HFF-Myc (cell line): Measurements from ENCODE around the gene MAPK8IP3.

ENCODE experiments used
- DNase-seq: peaks from one replicate; pipeline ENCODE4 v3.0.0-alpha.2; 2011; ENCODE audit warnings: low read depth; ENCODE audit errors: extremely low read depth
- H3K4me3 ChIP-seq: replicated peaks from 2 replicates; pipeline ENCODE4 v1.5.1; 2011; ENCODE audit warnings: low read depth, mild to moderate bottlenecking, control low read depth, low read length
- TF ChIP-seq, protein P1 (sequence below): IDR thresholded peaks from 2 replicates; pipeline ENCODE4 v1.5.1; 2012; ENCODE audit warnings: mild to moderate bottlenecking, low read depth, low read length, control low read depth; ENCODE audit errors: missing control alignments

MAPK8IP3 gene

DNA sequence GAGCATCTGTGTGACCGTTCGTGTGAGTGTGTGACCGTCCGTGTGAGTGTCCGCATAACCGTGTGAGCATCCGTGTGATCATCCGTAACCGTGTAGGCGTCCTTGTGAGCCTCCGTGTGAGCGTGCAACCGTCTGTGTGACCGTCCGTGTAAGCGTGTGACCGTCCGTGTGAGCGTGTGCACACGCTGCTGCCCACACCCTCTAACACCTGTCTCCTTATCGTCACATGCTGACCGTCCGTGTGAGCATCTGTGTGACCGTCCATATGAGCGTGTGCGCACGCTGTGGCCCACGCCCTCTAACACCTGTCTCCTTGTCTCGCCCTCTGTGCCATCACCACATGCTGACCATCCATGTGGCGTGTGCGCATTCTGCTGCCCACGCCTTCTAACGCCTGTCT lies 34.2 kb downstream of the MAPK8IP3 start:
- no peak overlapping the region for H3K4me3 ChIP-seq
- TF ChIP-seq, protein P1, sequence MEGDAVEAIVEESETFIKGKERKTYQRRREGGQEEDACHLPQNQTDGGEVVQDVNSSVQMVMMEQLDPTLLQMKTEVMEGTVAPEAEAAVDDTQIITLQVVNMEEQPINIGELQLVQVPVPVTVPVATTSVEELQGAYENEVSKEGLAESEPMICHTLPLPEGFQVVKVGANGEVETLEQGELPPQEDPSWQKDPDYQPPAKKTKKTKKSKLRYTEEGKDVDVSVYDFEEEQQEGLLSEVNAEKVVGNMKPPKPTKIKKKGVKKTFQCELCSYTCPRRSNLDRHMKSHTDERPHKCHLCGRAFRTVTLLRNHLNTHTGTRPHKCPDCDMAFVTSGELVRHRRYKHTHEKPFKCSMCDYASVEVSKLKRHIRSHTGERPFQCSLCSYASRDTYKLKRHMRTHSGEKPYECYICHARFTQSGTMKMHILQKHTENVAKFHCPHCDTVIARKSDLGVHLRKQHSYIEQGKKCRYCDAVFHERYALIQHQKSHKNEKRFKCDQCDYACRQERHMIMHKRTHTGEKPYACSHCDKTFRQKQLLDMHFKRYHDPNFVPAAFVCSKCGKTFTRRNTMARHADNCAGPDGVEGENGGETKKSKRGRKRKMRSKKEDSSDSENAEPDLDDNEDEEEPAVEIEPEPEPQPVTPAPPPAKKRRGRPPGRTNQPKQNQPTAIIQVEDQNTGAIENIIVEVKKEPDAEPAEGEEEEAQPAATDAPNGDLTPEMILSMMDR, result no peak
- DNase-seq, result no peak

DNA sequence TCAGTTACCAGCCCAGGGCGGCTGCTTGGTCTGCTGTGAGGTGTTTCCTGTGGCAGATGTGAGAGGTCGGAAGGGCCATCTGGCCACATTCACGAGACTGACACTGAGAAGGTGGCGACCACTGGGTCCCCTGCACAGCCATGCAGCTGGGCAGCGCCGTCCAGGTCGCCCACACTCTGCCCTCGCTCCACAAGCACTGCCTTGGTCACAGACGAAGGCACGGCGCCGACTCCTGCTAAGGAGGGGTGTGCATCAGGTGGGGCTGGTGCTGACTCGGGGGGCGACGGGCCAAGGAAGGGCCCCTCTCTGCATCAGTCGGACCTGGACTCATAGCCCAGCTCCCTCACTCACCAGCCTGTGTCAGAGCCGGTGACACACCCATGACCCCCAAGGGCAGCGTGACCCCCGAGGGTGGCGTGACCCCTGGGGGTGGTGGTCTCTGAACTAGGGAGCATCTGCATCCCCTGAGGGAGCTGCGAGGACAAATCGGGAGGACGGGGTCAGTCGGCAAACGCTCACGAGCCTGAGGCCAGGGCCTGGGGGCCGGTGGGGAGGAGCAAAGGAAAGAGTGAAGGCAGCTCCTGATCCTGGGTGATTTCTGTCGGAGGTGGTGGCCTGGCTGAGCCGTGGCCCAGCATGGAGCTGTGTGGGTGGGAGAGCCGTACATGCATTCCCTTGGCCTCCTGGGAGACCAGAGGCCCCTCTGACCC lies 34.9 kb downstream of the MAPK8IP3 start:
- no peak for DNase-seq
- TF ChIP-seq, protein P1, result no peak
- no peak overlapping the region for H3K4me3 ChIP-seq

DNA sequence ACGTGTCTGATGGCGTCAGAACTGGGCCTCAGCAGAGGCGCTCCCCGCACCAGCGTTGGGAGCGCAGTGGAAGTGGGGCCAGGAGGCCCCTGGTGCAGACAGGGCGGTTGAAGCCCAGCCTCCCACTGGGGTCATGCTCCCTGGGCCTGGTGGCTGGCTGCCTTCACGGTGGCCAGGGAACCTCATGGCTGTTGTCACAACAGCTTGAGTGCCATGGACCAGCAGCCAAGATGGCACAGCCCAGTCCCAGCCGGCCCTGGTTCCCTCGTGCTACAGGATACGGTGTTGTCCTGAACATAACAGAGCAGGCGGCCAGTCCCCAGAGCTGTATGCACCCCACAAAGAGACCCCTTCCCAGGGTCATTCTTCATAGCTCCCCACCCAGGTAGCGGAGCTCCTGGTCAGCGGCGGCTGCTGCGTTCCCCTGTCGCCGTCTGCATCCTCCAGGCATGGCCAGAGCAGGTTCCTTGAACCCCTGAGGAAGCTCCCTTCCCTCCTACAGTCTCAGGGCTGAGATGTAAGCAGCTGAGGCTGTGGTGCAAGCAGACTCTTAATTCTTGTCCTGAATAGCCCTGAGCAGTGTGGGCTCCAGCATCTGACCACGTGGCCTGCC lies 35.7 kb downstream of the MAPK8IP3 start:
- TF ChIP-seq, protein P1, result no peak
- H3K4me3 ChIP-seq, result no peak overlapping the region
- DNase-seq, result no peak

DNA sequence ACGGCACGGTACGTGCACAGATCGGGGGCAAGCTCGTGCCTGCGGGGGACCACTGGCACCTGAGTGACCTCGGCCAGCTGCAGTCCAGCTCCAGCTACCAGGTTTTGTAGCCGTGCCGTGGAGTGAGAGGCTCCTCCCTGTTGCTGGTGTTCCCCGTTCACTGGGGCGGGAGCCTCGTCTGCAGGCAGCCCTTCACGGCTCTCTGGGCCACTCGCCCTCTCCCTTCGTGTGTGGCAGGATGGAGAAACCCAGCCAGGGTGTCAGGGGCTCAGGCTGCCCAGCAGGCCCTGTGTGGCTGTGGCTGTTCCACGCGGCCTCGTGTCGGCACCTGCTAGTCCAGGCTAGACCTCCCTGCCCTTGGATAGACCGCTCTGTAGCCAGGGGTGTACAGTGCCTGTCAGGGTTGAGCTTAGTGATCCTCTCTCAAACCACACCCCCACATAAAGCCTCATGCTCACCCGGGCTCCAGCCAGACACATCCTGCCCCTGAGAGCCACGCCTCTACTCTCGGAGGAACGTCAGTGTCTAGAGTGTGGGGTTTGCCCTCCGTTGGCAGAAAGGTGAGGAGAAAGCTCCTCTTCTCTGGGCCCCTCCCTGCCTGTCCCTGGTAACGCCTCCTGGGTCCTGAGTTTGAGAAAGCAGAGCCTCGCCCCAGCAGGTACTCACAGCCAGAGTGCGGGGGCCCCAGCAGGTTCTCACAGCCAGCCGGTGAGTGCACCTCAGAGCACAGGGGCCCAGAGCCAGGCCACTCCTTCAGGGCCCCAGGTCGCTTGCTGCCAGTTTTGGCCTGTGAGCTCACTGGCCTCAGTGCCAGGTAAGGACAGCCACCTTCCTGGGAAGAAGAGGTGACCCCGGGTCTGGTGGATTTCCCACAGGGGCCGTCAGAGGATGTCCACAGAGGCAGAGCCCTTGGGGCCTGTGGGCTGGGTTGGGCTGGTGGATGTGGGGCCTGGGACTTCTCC lies 37.7 kb downstream of the MAPK8IP3 start:
- no peak for DNase-seq
- H3K4me3 ChIP-seq, result no peak overlapping the region
- TF ChIP-seq, protein P1, result no peak

DNA sequence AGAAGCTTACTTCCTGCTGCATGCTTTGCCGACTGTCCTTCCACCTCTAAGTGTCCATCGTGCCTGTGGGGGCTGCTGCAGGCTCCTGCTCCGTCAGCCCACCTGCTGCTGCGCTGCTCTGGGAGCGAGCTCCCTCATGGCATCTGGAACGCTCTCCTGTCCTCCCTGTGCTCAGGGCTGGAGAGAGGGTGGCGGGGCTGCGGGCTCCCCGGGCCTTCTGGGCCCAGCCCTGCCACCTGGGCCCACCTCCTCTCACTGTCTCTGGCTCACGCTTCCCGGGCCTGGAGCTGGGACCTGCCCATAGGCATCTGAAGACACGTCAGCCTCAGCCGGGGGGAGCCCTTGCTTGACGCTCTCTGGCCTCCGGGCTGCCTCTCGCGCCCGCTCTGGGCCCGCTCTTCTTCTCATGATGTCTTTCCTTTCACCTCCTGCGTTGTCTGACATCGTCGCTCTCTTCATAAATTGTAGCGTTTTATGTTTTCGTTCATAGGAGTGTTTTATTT lies 38.4 kb downstream of the MAPK8IP3 start:
- TF ChIP-seq, protein P1, result no peak
- H3K4me3 ChIP-seq, result no peak overlapping the region
- no peak for DNase-seq

DNA sequence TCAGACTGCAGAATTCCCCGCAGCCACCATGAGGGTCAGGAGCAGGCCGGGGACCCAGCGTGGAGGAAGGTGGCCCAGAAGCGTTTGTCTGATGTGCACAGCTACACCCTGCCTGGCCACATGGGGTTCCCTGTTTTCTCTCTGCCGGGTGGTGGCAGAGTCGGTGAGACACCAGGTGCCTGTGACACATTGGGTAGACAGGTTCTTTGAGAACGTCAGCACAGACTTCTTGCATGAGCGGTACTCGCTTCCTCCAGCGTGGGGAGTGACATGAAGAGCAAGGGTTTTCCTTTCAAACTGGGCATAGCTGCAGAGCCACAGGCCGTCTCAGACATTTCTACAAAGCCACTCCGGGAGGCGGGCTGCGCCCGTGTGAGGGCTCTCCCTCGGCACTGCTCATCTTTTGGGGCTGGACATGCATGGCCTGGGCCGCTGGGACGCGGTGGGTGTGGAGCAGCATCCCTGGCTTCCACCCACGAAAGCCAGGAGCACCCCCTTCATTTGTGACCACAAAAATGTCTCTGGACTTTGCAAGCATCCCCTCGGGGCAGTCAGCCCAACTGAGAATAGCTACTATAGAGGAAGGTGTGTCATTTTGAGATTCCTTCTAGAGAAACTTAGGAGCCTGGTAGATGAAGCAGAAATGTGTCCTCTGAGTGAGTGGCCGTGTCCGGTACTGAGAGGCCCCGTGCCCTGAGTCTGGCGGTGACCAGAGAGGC lies 39.3 kb downstream of the MAPK8IP3 start:
- DNase-seq, result no peak
- no peak overlapping the region for H3K4me3 ChIP-seq
- TF ChIP-seq, protein P1, result no peak
